Stimulated activated CD4-positive, alpha-beta T cell treated with anti-CD3 and anti-CD28 coated beads, Interleukin-4, amount 100 ng/mL, for 1 hour (primary cell): ENCODE results near the gene TIMM44.
"Not testable (repeated sequence)": the region's sequence is repeated elsewhere in the genome, so short reads cannot be mapped to it uniquely, and the experiment has no call there.

ENCODE experiments used
- DNase-seq: peaks from one replicate; pipeline ENCODE4 v3.0.0-alpha.2; 2020

Gene TIMM44

DNA sequence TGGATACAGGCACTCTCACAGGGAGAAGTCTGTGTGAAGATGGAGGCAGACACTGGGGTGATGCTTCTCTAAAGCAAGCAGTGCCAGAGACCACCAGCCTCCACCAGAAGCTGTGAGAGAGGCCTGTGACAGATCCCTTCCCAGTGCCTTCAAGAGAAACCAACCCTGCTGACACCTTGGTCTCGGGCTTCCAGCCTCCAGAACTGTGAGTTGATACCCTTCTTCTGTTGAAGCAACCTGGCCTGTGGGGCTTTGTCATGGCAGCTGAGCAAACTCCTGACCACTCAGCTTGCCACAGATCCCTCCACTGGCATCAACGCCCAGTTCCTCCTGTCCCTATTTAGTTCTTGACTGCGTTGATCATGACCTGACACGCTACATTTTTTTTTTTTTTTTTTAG lies 33.0 kb upstream of the TIMM44 start:
- DNase-seq = no peak

GRCh38 chr19:7975037-7975436 lies 31.6 kb upstream of the TIMM44 start:
- DNase-seq = no peak

- DNase-seq = no peak
Observed at GRCh38 chr19:7973883-7974282, 30.4 kb upstream of the TIMM44 start.

DNA sequence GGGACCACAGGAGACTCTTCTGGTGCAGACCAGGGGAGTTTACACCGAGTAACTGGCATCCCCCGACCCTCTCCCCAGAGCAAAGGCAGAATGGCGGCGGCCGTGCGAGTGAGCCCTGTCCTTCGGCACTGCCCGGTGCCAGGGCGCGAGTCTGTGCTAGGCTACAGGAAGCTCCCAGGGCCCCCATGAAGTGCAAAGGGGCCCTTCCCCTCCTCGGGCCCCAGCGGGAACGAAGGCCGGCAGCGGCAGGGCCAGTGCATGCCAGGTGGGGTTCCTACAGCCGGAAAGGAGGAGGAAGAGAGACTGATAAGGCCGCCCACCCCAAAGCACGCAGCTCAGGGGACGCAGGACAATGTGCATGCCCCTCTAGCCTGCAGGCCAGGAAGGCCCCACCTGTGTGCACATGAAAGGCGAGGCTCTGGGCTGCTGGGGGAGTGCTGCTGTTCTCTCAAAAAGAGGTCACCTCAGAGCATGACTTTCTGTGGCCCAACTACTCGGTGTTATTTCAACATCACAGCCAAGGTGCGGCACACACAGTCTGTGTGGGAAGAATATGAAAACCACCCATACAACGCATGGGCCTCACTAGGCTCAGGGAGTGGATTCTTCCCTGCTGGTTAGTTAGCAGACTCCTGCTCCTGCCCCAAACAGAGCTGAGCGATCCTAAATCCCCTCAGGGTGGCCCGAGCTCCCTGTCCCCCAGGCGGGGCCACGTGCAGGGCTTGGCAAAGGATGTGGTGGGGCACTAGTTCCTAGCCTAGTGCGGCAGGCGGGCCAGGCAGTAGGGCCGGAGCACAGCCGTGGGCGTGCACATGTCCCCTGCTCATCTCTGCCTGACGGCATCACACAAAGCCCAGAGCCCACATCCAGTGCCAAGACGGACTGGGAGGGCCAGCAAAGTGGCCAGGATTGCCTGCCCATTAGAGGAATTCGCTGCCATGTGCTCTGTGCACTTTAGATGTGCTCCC lies 28.4 kb upstream of the TIMM44 start:
- no peak for DNase-seq

- peak; percentile 11 for DNase-seq
Observed at GRCh38 chr19:7970716-7971448, 27.4 kb upstream of the TIMM44 start.

GRCh38 chr19:7969555-7969939 lies 26.1 kb upstream of the TIMM44 start:
- no peak for DNase-seq

- no peak for DNase-seq
Observed at GRCh38 chr19:7968796-7969554, 25.5 kb upstream of the TIMM44 start.

GRCh38 chr19:7968008-7968795 lies 24.7 kb upstream of the TIMM44 start:
- no peak for DNase-seq

GRCh38 chr19:7965921-7966665 lies 22.6 kb upstream of the TIMM44 start:
- DNase-seq = no peak

DNA sequence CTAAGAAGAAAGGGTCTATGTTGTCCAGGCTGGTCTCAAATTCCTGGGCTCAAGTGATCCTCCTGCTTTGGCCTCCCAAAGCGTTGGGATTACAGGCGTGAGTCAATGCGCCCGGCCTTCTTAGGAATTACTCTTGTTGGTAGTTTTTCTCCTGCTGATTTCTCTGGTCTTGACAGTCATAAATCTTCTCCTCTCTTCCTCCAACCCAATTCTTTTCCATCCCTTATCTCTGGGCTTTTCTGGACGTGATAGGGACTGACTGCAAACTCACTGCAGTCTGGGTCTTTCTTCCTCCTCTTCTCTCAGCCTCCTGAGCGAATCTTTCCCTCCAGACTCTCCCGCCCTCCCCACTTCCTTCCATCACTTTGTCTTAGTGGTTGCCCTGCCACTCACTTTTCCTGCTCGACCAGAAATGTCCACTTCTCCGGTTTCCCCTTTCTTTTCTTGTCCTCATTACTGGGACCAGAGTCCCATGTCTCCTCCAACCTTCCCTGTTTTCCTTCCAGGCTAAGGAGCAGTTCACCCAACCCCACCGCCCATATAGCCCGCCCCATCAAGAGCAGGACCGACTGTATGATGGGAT lies 21.9 kb upstream of the TIMM44 start:
- no peak for DNase-seq

GRCh38 chr19:7963566-7963965 lies 20.1 kb upstream of the TIMM44 start:
- no peak for DNase-seq

DNA sequence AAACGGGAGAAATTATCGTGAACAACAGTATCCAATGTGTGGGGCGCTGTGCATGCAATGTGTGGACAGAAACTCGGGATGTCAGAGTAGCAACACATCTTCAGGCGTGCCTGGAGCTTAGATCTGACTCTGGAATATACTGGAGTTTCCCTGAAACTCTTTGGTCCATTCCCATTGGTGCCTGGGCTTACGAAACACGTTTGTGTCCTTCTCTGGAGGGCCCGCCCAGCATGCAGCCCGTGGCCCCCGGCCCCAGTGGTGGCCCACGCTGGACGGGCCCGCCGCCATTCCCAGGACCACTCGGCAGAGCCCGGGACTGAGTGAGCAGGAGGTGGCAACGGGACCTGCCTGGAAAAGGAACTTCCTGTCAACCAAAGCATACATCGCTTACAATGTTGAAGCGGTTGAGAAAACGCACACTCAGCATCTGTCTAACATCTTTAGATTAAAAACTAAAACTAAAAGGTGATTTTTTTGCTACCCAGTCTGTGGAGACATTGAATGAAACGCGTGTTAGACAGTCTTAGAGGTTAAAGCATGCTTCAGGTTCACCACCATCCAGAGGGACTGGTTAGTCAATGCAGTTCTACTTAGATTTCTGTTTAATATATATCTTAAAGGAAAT lies 19.3 kb upstream of the TIMM44 start:
- no peak for DNase-seq

- DNase-seq = no peak
Observed at GRCh38 chr19:7961920-7962626, 18.6 kb upstream of the TIMM44 start.

- not testable (repeated sequence) for DNase-seq
Observed at GRCh38 chr19:7961082-7961481, 17.6 kb upstream of the TIMM44 start.

DNA sequence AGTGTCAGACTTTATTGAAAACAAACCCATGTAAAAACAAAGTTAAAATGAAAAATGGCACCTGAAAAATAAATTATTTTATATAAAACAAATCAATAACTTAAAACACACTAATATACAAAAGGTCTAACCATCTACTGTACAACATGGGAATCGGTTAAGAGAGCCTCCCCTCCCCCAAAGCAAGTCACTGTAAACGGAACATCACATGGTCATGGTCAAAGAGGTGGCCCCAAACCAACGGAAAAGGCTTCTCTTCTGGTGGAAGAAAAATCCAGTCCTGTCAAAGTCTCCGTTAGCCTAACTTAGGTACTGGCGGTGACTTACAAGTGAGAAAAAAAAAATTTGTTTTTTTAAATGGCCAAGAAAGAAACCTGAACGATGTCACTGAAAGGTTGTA lies 15.7 kb upstream of the TIMM44 start:
- no peak for DNase-seq

DNA sequence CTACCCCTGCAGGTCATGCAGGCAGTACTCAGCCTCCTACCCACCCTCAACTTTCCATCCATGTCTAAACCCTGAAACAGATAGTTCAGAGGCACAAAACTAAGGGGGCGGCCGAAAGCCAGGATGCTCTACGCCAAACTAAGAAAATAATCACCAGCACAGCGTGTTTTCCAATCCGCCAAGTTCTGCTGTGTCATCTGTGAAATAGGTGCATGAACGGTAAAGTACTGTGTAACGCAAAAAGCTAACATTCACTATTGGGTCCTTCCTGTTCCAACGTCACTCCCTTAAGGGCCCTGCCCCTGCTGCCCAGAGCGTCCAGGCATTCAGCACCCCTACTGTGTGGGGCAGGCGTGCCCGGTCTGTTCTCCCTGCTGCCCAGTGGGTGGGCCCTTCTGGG lies 12.2 kb upstream of the TIMM44 start:
- DNase-seq = no peak

DNA sequence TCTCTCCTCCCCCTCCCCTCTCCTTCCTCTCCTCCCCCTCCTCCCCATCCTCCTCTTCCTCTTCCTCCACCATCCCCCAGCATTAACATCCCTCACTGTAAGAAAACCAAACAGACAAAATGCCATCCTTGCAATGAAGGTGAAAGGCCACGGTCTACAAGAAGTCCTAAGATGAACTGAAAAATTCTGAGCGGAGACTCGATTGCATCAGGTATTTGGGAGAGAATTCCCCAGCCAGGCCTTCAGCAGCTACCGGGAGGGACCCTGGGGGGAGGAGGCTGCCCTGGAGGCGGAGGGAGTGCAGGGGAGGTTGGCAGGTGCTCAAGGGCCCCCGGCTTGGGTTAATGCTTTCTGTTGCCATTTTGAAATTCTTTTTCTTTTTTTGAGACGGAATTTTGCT lies 10.1 kb upstream of the TIMM44 start:
- no peak for DNase-seq

DNA sequence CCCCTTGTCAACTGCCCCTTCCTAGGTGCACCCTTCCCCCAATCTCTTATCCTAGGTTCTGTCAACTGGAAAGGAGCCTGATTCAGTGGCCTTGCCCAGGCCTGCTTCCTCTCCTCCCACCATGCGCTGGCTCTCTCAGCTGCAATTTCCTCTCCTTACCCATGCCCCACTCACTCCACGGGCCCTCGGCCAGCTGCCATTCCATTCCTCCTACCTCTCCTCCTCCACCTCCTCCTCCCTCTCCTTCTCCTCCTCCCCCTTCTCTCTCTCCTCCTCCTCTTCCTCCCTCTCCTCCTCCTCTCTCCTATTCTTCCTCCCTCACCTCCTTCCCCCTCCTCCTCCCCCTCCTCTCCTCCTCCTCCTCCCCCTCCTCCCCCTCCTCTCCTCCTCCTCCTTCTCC lies 9.6 kb upstream of the TIMM44 start:
- no peak for DNase-seq

GRCh38 chr19:7947939-7948338 lies 4.5 kb upstream of the TIMM44 start:
- no peak for DNase-seq

GRCh38 chr19:7944177-7944761 lies 803 bp upstream of the TIMM44 start:
- DNase-seq = peak; percentile 87
